HCT116 (cell line): ENCODE data around the gene CHCHD3. TPM values are rescaled to one million over a fixed set of nuclear protein-coding genes. Genes with fewer than 3 reads are reported as not detected.

Experiments
- ATAC-seq: fragments of 200-7000 bp; cut with Tn5 transposase; 2 replicates; pipeline ENCODE4 v1.9.1; 2020; ENCODE audit warnings: mild to moderate bottlenecking, moderate library complexity
- BruUV-seq: library from RNA; stranded (reverse); fragments of 400-500 nt; replicated peaks from 2 replicates; lab custom pipeline; 2021; lab: Mats Ljungman, UMichigan
- CTCF ChIA-PET: fragments of 300-600 bp; sonication (Branson Sonifier 250); formaldehyde crosslinking; loops from one replicate; lab custom pipeline; 2021; ENCODE audit warnings: antibody characterized with exemption; lab: Charles Lee
- POLR2A ChIA-PET: fragments of 300-600, 350-600 bp; sonication (Branson Sonifier 250); formaldehyde crosslinking; loops from one replicate; lab custom pipeline; 2021; ENCODE audit warnings: antibody characterized with exemption; lab: Charles Lee
- RAD21 ChIA-PET, 2 experiments: fragments of 300-600 bp; sonication (Branson Sonifier 250); formaldehyde crosslinking; loops; one replicate each; lab custom pipeline; 2023; ENCODE audit warnings: low total read pairs in 2 of 2; ENCODE audit not compliant: uncharacterized antibody in 2 of 2, unreplicated experiment in 2 of 2, low non-redundant PET in 1 of 2; lab: Charles Lee
- DNase-seq: peaks from one replicate; pipeline ENCODE4 v3.0.0-alpha.2; 2010; ENCODE audit warnings: low read depth, low spot score
- H2AFZ ChIP-seq: fragments of 200-600 bp; shearing (Covaris generic), sonication (generic); 2 replicates; pipeline ENCODE4 v1.6.1; 2017; ENCODE audit warnings: low read depth, mixed run types, mixed read lengths, antibody characterized with exemption, low read length; ENCODE audit not compliant: poor library complexity, severe bottlenecking
- H3K27ac ChIP-seq: 2 replicates; pipeline ENCODE4 v1.5.1; 2012; ENCODE audit warnings: low read depth, low read length
- H3K27me3 ChIP-seq: fragments of 200-600 bp; sonication (generic); 2 replicates; pipeline ENCODE4 v1.6.1; 2016; ENCODE audit warnings: mixed run types, low read length, mixed read lengths; ENCODE audit not compliant: insufficient read depth
- H3K36me3 ChIP-seq, 2 experiments: fragments of 200-500 bp in 1 of 2; fragments of 200-600 bp in 1 of 2; sonication (Bioruptor generic) in 1 of 2; sonication (generic) in 1 of 2; 2 replicates each; pipeline versions ENCODE4 v1.5.1 to v1.6.1; 2014 to 2016; ENCODE audit warnings: low read length in 2 of 2, inconsistent platforms in 1 of 2, mixed read lengths in 1 of 2, mixed run types in 1 of 2; ENCODE audit not compliant: insufficient read depth in 2 of 2, control insufficient read depth in 1 of 2
- H3K4me1 ChIP-seq, 2 experiments: fragments of 200-600 bp in 1 of 2; sonication (generic) in 1 of 2; 2 replicates each; pipeline versions ENCODE4 v1.5.1 to v1.6.1; 2012 to 2017; ENCODE audit warnings: low read length in 2 of 2, inconsistent platforms in 1 of 2, mild to moderate bottlenecking in 1 of 2, mixed read lengths in 1 of 2, mixed run types in 1 of 2, moderate library complexity in 1 of 2; ENCODE audit not compliant: insufficient read depth in 2 of 2, control insufficient read depth in 1 of 2
- H3K4me2 ChIP-seq: fragments of 200-600 bp; sonication (generic); 2 replicates; pipeline ENCODE4 v1.6.1; 2017; ENCODE audit warnings: mixed run types, low read length, mixed read lengths
- H3K4me3 ChIP-seq, 2 experiments: fragments of 200-600 bp in 1 of 2; sonication (generic) in 1 of 2; replicated peaks in 1 of 2; 2 replicates each; pipeline ENCODE4 v1.5.1; 2011 to 2016; ENCODE audit warnings: low read length in 2 of 2, control low read depth in 1 of 2, low read depth in 1 of 2, mild to moderate bottlenecking in 1 of 2, mixed read lengths in 1 of 2, mixed run types in 1 of 2
- H3K79me2 ChIP-seq: fragments of 200-600 bp; sonication (generic); 2 replicates; pipeline ENCODE4 v1.6.1; 2017; ENCODE audit warnings: mild to moderate bottlenecking, mixed run types, low read length, moderate library complexity, mixed read lengths; ENCODE audit not compliant: insufficient read depth
- H3K9ac ChIP-seq: fragments of 200-600 bp; sonication (generic); 2 replicates; pipeline ENCODE4 v1.6.1; 2016; ENCODE audit warnings: low read length, mixed read lengths
- H3K9me2 ChIP-seq: fragments of 200-600 bp; sonication (generic), shearing (Covaris generic); 2 replicates; pipeline ENCODE4 v1.6.1; 2017; ENCODE audit warnings: mixed run types, mild to moderate bottlenecking, moderate library complexity; ENCODE audit not compliant: insufficient read depth
- H3K9me3 ChIP-seq, 2 experiments: fragments of 200-500 bp in 1 of 2; fragments of 200-600 bp in 1 of 2; sonication (Bioruptor generic) in 1 of 2; sonication (generic) in 1 of 2; 2 replicates each; pipeline ENCODE4 v1.6.1; 2014 to 2017; ENCODE audit warnings: low read length in 2 of 2, mixed read lengths in 2 of 2, inconsistent platforms in 1 of 2, low read depth in 1 of 2, mild to moderate bottlenecking in 1 of 2, mixed run types in 1 of 2, moderate library complexity in 1 of 2; ENCODE audit not compliant: control insufficient read depth in 1 of 2, insufficient read depth in 1 of 2
- H4K20me1 ChIP-seq: fragments of 200-600 bp; sonication (generic), shearing (Covaris generic); 2 replicates; pipeline ENCODE4 v1.6.1; 2017; ENCODE audit warnings: mixed run types, mild to moderate bottlenecking, moderate library complexity; ENCODE audit not compliant: insufficient read depth
- CBX3 ChIP-seq: IDR thresholded peaks from 2 replicates; pipeline ENCODE4 v1.6.1; 2012; ENCODE audit warnings: low read depth
- CTCF ChIP-seq, 3 experiments: fragments of 200-600 bp in 1 of 3; sonication (generic) in 1 of 3; IDR thresholded peaks in 2 of 3; conservative IDR thresholded peaks in 1 of 3; 2 replicates each; pipeline ENCODE4 v1.5.1; 2012 to 2017; ENCODE audit warnings: low read depth in 2 of 3, low read length in 2 of 3, antibody characterized with exemption in 1 of 3, borderline replicate concordance in 1 of 3, control low read depth in 1 of 3, mild to moderate bottlenecking in 1 of 3, mixed read lengths in 1 of 3, mixed run types in 1 of 3, moderate library complexity in 1 of 3; ENCODE audit not compliant: insufficient read depth in 1 of 3
- EGR1 ChIP-seq: IDR thresholded peaks from 2 replicates; pipeline ENCODE4 v1.6.1; 2012; ENCODE audit warnings: low read depth
- EZH2phosphoT487 ChIP-seq: fragments of 200-600 bp; IDR thresholded peaks from 2 replicates; pipeline ENCODE4 v1.6.1; 2018; ENCODE audit warnings: antibody characterized with exemption, borderline replicate concordance
- FOSL1 ChIP-seq: IDR thresholded peaks from 2 replicates; pipeline ENCODE4 v1.6.1; 2012; ENCODE audit warnings: low read depth
- MAX ChIP-seq: IDR thresholded peaks from 2 replicates; pipeline ENCODE4 v1.6.1; 2012
- POLR2AphosphoS5 ChIP-seq: IDR thresholded peaks from 2 replicates; pipeline ENCODE4 v1.6.1; 2011; ENCODE audit warnings: mild to moderate bottlenecking, low read depth, low read length, moderate library complexity
- RAD21 ChIP-seq: IDR thresholded peaks from 2 replicates; pipeline ENCODE4 v1.6.1; 2012; ENCODE audit warnings: low read depth, mild to moderate bottlenecking
- REST ChIP-seq: IDR thresholded peaks from 2 replicates; pipeline ENCODE4 v1.6.1; 2012; ENCODE audit warnings: low read depth
- SIN3A ChIP-seq: IDR thresholded peaks from 2 replicates; pipeline ENCODE4 v1.6.1; 2012; ENCODE audit warnings: low read depth
- SP1 ChIP-seq: IDR thresholded peaks from 2 replicates; pipeline ENCODE4 v1.6.1; 2012; ENCODE audit warnings: low read depth
- SRF ChIP-seq: IDR thresholded peaks from 2 replicates; pipeline ENCODE4 v1.6.1; 2012; ENCODE audit warnings: low read depth
- TCF7L2 ChIP-seq: IDR thresholded peaks from 2 replicates; pipeline ENCODE4 v1.7.0; 2011; ENCODE audit warnings: borderline replicate concordance, inconsistent platforms; ENCODE audit not compliant: insufficient read depth, insufficient read length; ENCODE audit errors: extremely low read depth
- YY1 ChIP-seq: IDR thresholded peaks from 2 replicates; pipeline ENCODE4 v1.6.1; 2011; ENCODE audit warnings: low read length, low read depth, moderate library complexity, mild to moderate bottlenecking; ENCODE audit not compliant: insufficient replicate concordance; ENCODE audit errors: extremely low read depth
- ZFX ChIP-seq: fragments of 450-650 bp; IDR thresholded peaks from 2 replicates; pipeline ENCODE4 v1.6.1; 2017
- intact Hi-C: fragments of 100-400 bp; cut with micrococcal nuclease; formaldehyde crosslinking; loops from 2 replicates; pipeline ENCODE4 v1.10.0; 2022
- total RNA-seq: library from RNA; stranded (reverse); gene quantifications from one replicate; pipeline ENCODE4 v1.2.1, GENCODE V29; 2021; ENCODE audit not compliant: unreplicated experiment

The CHCHD3 gene
- total RNA-seq, 1 experiment from 2014 or later: 73.5 TPM

- no peaks in the 10 kb centered on the region for H3K9me3 ChIP-seq
- H3K36me3 ChIP-seq: no peaks in the 10 kb centered on the region; a peak in 1 of 4 replicates
- H3K9me2 ChIP-seq: no peaks in the 10 kb centered on the region
- DNase-seq (no peak), ATAC-seq (no peak)
- no peak overlapping the region for H3K27ac ChIP-seq
- no peaks in the 10 kb centered on the region for H3K79me2 ChIP-seq
- H3K27me3 ChIP-seq: no peaks in the 10 kb centered on the region
- no peak overlapping the region for H3K4me3 ChIP-seq
- RAD21 ChIA-PET: no interaction called here
- BruUV-seq: no TSS peak
- CTCF ChIA-PET: no interaction called here
- H2AFZ ChIP-seq: no peak overlapping the region
- no peaks in the 10 kb centered on the region for H4K20me1 ChIP-seq
- TF ChIP-seq SIN3A (no peak), TCF7L2 (no peak), SP1 (no peak), RAD21 (no peak)
- POLR2A ChIA-PET: no interaction called here
- H3K9ac ChIP-seq: no peak overlapping the region
- H3K4me1 ChIP-seq: peaks cover 0 to 3% of the 10 kb centered on the region in 2 experiments; a peak in 1 of 4 replicates
- intact Hi-C loops: no loop called here
- no peak overlapping the region for H3K4me2 ChIP-seq
Observed at GRCh38 chr7:132815696-132816311, 266.1 kb downstream of the CHCHD3 start.

GRCh38 chr7:132815130-132815529, 266.8 kb downstream of the CHCHD3 start:
- ChIA-PET CTCF (no interaction called here), RAD21 (no interaction called here), POLR2A (no interaction called here)
- Histone ChIP-seq H3K27ac (no peak overlapping the region), H3K79me2 (no peaks in the 10 kb centered on the region), H3K4me1 (peaks cover 0 to 3% of the 10 kb centered on the region in 2 experiments; a peak in 1 of 4 replicates), H3K27me3 (no peaks in the 10 kb centered on the region), H3K9ac (no peak overlapping the region), H3K9me2 (no peaks in the 10 kb centered on the region), H3K36me3 (no peaks in the 10 kb centered on the region; a peak in 1 of 4 replicates), H3K4me2 (no peak overlapping the region), H3K9me3 (no peaks in the 10 kb centered on the region), H3K4me3 (no peak overlapping the region), H4K20me1 (no peaks in the 10 kb centered on the region), H2AFZ (no peak overlapping the region)
- no TSS peak for BruUV-seq
- intact Hi-C loops: no loop called here
- ATAC-seq (no peak), DNase-seq (no peak)
- TF ChIP-seq SP1: no peak
- no peak for TF ChIP-seq EZH2phosphoT487
- no peak for TF ChIP-seq SRF
- TF ChIP-seq EGR1: no peak
- no peak for TF ChIP-seq CTCF (IDR thresholded peaks at IDR 0.05 in 2 of 3, conservative IDR thresholded peaks at IDR 0.05 in 1 of 3; ENCODE audit: borderline replicate concordance in 1 of 3, insufficient read depth in 1 of 3, low read depth in 2 of 3, low read length in 2 of 3)
- no peak for TF ChIP-seq ZFX
- no peak for TF ChIP-seq YY1
- no peak for TF ChIP-seq REST
- no peak for TF ChIP-seq POLR2AphosphoS5
- no peak for TF ChIP-seq MAX
- TF ChIP-seq FOSL1: no peak
- no peak for TF ChIP-seq CBX3
